ENCODE results near the gene RPL7A. TPM values are rescaled to one million over a fixed set of nuclear protein-coding genes. Genes with fewer than 3 reads are reported as not detected.

The RPL7A gene
- total and polyA plus RNA-seq, 2 of the 4 experiments (the other 2 are of a cell fraction), result 3,220 to 4,096 TPM

- CTCF ChIA-PET, result no interaction called here
- no TSS peak for BruUV-seq (replicated peaks)
- TF ChIP-seq CTCF (conservative IDR thresholded peaks at IDR 0.05; ENCODE audit: low read depth, low read length) (no peak), BHLHE40 (IDR thresholded peaks at IDR 0.05; ENCODE audit: low read depth, low read length) (no peak), SMC3 (IDR thresholded peaks at IDR 0.05; ENCODE audit: low read depth, low read length) (no peak), POLR2A (IDR thresholded peaks at IDR 0.05; ENCODE audit: low read depth, low read length) (no peak), MAFK (IDR thresholded peaks at IDR 0.05; ENCODE audit: low read depth, low read length) (no peak), CHD1 (IDR thresholded peaks at IDR 0.05; ENCODE audit: low read depth, low read length) (no peak), MXI1 (IDR thresholded peaks at IDR 0.05; ENCODE audit: borderline replicate concordance, low read depth, low read length) (no peak), FOS (IDR thresholded peaks at IDR 0.05; ENCODE audit: low read depth, low read length) (no peak), RAD21 (IDR thresholded peaks at IDR 0.05; ENCODE audit: low read length) (no peak), CEBPB (IDR thresholded peaks at IDR 0.05; ENCODE audit: low read depth, low read length) (no peak), RFX5 (IDR thresholded peaks at IDR 0.05; ENCODE audit: low read depth, low read length) (no peak), RCOR1 (IDR thresholded peaks at IDR 0.05; ENCODE audit: insufficient replicate concordance, low read length) (no peak), NFE2L2 (IDR thresholded peaks at IDR 0.05; ENCODE audit: low read depth, low read length) (no peak)
- TF ChIP-seq, protein P1, sequence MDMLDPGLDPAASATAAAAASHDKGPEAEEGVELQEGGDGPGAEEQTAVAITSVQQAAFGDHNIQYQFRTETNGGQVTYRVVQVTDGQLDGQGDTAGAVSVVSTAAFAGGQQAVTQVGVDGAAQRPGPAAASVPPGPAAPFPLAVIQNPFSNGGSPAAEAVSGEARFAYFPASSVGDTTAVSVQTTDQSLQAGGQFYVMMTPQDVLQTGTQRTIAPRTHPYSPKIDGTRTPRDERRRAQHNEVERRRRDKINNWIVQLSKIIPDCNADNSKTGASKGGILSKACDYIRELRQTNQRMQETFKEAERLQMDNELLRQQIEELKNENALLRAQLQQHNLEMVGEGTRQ (IDR thresholded peaks at IDR 0.05; ENCODE audit: low read depth, low read length), result no peak
- TF ChIP-seq, protein P2, sequence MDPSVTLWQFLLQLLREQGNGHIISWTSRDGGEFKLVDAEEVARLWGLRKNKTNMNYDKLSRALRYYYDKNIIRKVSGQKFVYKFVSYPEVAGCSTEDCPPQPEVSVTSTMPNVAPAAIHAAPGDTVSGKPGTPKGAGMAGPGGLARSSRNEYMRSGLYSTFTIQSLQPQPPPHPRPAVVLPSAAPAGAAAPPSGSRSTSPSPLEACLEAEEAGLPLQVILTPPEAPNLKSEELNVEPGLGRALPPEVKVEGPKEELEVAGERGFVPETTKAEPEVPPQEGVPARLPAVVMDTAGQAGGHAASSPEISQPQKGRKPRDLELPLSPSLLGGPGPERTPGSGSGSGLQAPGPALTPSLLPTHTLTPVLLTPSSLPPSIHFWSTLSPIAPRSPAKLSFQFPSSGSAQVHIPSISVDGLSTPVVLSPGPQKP (IDR thresholded peaks at IDR 0.05; ENCODE audit: borderline replicate concordance, low read depth, low read length), result no peak
Observed at GRCh38 chr9:133301253-133302230, 46.5 kb upstream of the RPL7A start.

More at GRCh38 chr9:133301253-133302230, 46.5 kb upstream of the RPL7A start:
- intact Hi-C loops (cut with micrococcal nuclease), result no loop called here
- Histone ChIP-seq H2AK5ac (ENCODE audit: low read depth, low read length) (no peak overlapping the region), H4K8ac (ENCODE audit: low read depth in 2 of 2, low read length in 2 of 2) (no peak overlapping the region), H4K5ac (ENCODE audit: low read depth, low read length) (no peak overlapping the region), H2BK20ac (ENCODE audit: low read depth, low read length) (no peak overlapping the region), H3K27me3 (ENCODE audit: control insufficient read depth, insufficient read depth, low read length) (peaks cover 20% of the 10 kb centered on the region), H3K14ac (replicated peaks; ENCODE audit: low read depth, low read length) (no peak overlapping the region), H2AK9ac (replicated peaks; ENCODE audit: low read depth, low read length, poor library complexity) (no peak overlapping the region), H2BK15ac (ENCODE audit: low read depth, low read length) (no peak overlapping the region), H3K18ac (ENCODE audit: low read depth, low read length) (no peak overlapping the region), H3K4me3 (ENCODE audit: insufficient read depth, low read depth, low read length) (no peak overlapping the region), H3K36me3 (ENCODE audit: control insufficient read depth, insufficient read depth, low read length) (no peaks in the 10 kb centered on the region), H3K56ac (ENCODE audit: extremely low read depth, insufficient read depth, low read length) (no peak overlapping the region), H2AFZ (replicated peaks; ENCODE audit: low read length, poor library complexity) (no peak overlapping the region), H3K4me1 (ENCODE audit: control insufficient read depth, insufficient read depth, low read length) (no peaks in the 10 kb centered on the region), H3K4ac (ENCODE audit: low read depth, low read length) (no peak overlapping the region), H2BK120ac (ENCODE audit: low read depth, low read length) (no peak overlapping the region), H3K9ac (ENCODE audit: low read depth, low read length) (no peak overlapping the region), H3K9me3 (ENCODE audit: control insufficient read depth, insufficient read depth, low read length) (no peaks in the 10 kb centered on the region), H3K9me1 (ENCODE audit: insufficient read depth, low read length) (no peaks in the 10 kb centered on the region), H4K20me1 (ENCODE audit: insufficient read depth, low read length) (no peaks in the 10 kb centered on the region), H3K27ac (ENCODE audit: insufficient read depth, low read length) (no peak overlapping the region), H3K79me1 (ENCODE audit: low read depth in 1 of 2, low read length in 2 of 2) (no peaks in the 10 kb centered on the region), H3K23ac (ENCODE audit: low read depth, low read length) (no peak overlapping the region), H3K4me2 (ENCODE audit: low read depth, low read length) (no peak overlapping the region), H4K91ac (ENCODE audit: insufficient read depth, low read depth, low read length) (no peak overlapping the region), H2BK5ac (ENCODE audit: low read depth, low read length, poor library complexity, severe bottlenecking) (no peak overlapping the region)
- WGBS, 2 experiments (ENCODE audit: extremely low coverage in 2 of 2, insufficient read length in 1 of 2), result 72% methylated on average over 9 of the region's 13 CpGs; no CpG with 5 or more reads in 1 of the 2 experiments
- dilution Hi-C loops (cut with HindIII; ENCODE audit: low sequenced_read_pairs, unreplicated experiment), result no loop called here
- DNase-seq (no peak), ATAC-seq (ENCODE audit: low read depth) (no peak)
- POLR2A ChIA-PET (ENCODE audit: unreplicated experiment), result no interaction called here
- in situ Hi-C loops (cut with MboI; ENCODE audit: low sequenced_read_pairs), result no loop called here

All from IMR-90 (cell line).